GM19468 (cell line): ENCODE data around the gene ZNF561.
"Not testable (repeated sequence)": the region's sequence is repeated elsewhere in the genome, so short reads cannot be mapped to it uniquely, and the experiment has no call there.

Experiments
- ATAC-seq: cut with Tn5 transposase; IDR thresholded peaks from one replicate; pipeline ENCODE4 v1.9.1; 2021; ENCODE audit warnings: mild to moderate bottlenecking, moderate library complexity, moderate number of reproducible peaks; ENCODE audit not compliant: unreplicated experiment; ENCODE audit errors: extremely low read depth

Gene ZNF561

DNA sequence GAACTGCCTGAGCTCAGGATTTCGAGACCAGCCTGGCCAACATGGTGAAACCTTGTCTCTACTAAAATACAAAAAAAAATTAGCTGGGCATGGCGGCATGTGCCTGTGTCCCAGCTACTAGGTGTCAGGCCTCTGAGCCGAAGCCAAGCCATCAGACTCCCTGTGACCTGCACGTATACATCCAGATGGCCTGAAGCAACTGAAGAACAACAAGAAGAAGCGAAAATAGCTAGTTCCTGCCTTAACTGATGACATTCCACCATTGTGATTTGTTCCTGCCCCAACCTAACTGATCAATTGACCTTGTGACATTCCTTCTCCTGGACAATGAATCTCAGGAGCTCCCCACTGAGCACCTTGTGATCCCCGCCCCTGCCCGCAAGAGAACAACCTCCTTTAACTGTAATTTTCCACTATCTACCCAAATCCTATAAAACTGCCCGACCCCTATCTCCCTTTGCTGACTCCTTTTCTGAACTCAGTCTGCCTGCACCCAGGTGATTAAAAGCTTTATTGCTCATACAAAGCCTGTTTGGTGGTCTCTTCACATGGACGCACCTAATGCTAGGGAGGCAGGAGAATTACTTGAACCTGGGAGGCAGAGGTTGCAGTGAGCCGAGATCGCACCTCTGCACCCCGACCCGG lies 38.8 kb downstream of the ZNF561 start:
- ATAC-seq = not testable (repeated sequence)

- ATAC-seq = no peak
Measured at GRCh38 chr19:9580728-9581127, 40.3 kb downstream of the ZNF561 start.

- ATAC-seq = no peak
Measured at GRCh38 chr19:9570255-9570654, 50.8 kb downstream of the ZNF561 start.

DNA sequence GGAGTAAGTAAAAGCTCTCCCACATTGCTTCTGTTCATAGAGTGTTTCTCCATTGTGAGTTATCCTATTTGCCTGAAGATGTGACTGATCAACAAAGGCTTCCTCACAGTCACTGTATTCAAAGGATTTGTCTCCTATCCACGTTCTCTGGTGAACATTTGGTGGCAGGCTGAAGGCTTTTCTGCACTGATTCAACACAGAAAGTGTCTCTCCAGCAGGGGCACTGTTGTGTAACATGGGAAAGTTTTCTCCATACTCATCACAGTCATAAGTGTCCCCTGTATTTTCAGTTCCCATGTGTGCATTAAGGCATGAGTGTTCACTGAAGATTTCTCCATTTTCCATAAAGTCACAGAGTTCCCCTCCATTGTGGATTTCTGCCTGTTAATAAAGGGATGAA lies 54.3 kb downstream of the ZNF561 start:
- ATAC-seq = no peak

GRCh38 chr19:9565900-9566705 lies 54.9 kb downstream of the ZNF561 start:
- ATAC-seq = no peak
